Rectal smooth muscle tissue (tissue), 1 donor: Measurements from ENCODE around the gene TIMM50.
"Not testable (repeated sequence)": the region's sequence is repeated elsewhere in the genome, so short reads cannot be mapped to it uniquely, and the experiment has no call there.

Experiments
- H3K27ac ChIP-seq: one replicate; pipeline ENCODE4 v1.7.0; 2013; ENCODE audit warnings: low read depth, low read length, inconsistent platforms
- H3K27me3 ChIP-seq: one replicate; pipeline ENCODE4 v1.7.0; 2013; ENCODE audit warnings: low read length; ENCODE audit not compliant: control insufficient read depth, insufficient read depth
- H3K36me3 ChIP-seq: one replicate; pipeline ENCODE4 v1.7.0; 2013; ENCODE audit warnings: low read length; ENCODE audit not compliant: control insufficient read depth, insufficient read depth
- H3K4me1 ChIP-seq: one replicate; pipeline ENCODE4 v1.7.0; 2013; ENCODE audit warnings: low read length; ENCODE audit not compliant: control insufficient read depth, insufficient read depth
- H3K4me3 ChIP-seq: one replicate; pipeline ENCODE4 v1.7.0; 2013; ENCODE audit warnings: low read length
- H3K9ac ChIP-seq: one replicate; pipeline ENCODE4 v1.7.0; 2013; ENCODE audit warnings: low read length

Gene TIMM50

DNA sequence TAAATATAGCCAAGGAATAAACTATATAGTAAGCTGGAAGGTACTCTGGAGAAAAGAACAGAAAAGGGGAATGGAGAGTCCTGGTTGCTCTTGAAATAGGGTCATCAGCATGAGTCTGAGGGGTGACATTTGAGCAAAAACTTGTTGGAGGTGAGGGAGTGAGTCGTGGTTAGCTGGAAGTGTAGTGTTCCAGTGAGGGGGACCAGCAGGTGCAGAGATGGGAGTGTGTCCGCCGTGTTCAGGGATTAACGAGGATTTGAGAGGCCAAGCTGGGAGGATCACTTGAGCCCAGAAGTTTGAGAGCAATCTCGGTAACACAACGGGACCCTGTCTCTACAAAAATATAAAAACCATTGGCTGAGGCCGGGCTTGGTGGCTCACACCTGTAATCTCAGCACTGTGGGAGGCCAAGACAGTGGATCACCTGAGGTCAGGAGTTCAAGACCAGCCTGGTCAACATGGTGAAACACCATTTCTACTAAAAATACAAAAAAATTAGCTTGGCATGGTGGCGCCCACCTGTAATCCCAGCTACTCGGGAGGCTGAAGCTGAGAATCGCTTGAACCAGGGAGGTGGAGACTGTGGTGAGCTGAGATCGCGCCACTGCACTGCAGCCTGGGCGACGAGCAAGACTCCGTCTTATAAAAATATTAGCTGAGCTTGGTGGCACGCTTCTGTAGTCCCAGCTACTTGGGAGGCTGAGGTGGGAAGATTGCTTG is 34.1 kb upstream of the TIMM50 start:
- peak overlapping the region; percentile 98 for H3K9ac ChIP-seq
- H3K4me1 ChIP-seq = no peaks in the 10 kb centered on the region
- no peaks in the 10 kb centered on the region for H3K36me3 ChIP-seq
- no peak overlapping the region for H3K27ac ChIP-seq
- H3K4me3 ChIP-seq = peak overlapping the region; percentile 99
- H3K27me3 ChIP-seq = no peaks in the 10 kb centered on the region

DNA sequence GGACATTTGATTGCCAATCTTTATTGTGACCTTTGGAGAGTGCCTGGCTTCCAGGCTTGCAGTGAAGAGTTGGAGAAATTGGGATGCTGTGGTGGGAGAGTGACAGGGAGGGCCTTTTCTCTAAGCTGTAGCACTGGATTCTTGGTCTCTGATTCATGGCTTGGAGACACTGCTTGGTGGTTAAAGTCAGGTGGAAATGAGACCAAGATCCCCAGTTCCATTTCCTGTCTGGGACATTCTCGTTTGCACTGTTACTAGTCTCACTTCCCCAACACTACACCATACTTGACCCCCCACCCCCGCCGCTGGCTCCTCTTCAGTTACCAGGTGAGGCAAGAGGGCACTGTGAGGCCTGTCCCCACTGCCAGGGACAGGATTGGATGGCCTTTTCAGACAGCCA is 32.4 kb upstream of the TIMM50 start:
- Histone ChIP-seq H3K36me3 (peaks cover 3% of the 10 kb centered on the region), H3K4me3 (no peak overlapping the region), H3K4me1 (no peaks in the 10 kb centered on the region), H3K27ac (no peak overlapping the region), H3K9ac (no peak overlapping the region), H3K27me3 (no peaks in the 10 kb centered on the region)

DNA sequence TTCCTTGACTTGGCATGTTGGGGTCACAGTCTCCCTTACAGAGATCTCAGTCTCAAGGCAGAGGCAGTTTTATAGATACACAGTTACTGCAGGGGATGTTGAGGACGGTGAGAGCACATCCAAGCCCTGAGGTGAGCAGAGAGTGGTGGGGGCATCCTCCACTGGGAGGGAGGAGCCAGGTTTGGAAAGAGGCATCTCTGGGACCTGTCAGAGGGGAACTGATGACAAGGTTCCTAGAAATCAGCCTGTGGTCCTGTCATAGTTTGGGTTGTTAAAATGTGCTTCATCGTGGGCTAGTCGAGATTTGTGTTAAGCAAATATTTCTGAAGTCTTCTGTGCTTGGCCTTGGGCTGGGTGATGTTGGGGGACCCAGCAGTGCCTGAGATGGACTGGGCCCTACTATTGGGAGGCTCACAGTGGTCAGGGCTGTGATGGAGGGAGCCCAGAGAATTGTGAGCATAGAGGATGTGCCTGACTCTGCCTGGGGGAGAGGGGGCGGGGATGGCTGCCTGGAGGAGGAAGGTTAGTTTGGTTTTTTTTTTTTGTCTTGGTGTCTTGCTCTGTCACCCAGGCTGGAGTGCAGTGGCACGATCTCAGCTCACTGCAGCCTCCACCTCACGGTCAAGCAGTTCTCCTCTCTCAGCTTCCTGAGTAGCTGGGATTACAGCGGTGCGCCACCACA is 31.4 kb upstream of the TIMM50 start:
- H3K4me3 ChIP-seq = no peak overlapping the region
- H3K9ac ChIP-seq = no peak overlapping the region
- H3K27me3 ChIP-seq = no peaks in the 10 kb centered on the region
- H3K27ac ChIP-seq = no peak overlapping the region
- H3K4me1 ChIP-seq = no peaks in the 10 kb centered on the region
- peaks cover 4% of the 10 kb centered on the region for H3K36me3 ChIP-seq

DNA sequence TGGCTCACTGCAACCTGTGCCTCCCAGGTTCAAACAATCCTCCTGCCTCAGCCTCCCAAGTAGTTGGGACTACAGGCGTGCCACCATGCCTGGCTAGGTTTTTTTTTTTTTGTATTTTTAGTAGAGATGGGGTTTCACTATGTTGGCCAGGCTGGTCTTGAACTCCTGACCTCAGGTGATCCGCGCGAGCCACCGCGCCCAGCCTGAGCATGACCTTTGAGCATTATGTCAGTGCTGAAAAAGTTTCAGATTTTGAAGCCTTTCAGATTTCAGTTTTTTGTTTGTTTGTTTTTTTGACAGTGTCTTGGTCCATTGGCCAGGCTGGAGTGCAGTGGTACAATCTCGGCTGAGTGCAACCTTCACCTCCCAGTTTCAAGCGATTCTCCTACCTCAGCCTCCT is 29.4 kb upstream of the TIMM50 start:
- H3K9ac ChIP-seq, H3K4me1 ChIP-seq, H3K4me3 ChIP-seq, H3K36me3 ChIP-seq, H3K27me3 ChIP-seq, H3K27ac ChIP-seq: not testable (repeated sequence)

DNA sequence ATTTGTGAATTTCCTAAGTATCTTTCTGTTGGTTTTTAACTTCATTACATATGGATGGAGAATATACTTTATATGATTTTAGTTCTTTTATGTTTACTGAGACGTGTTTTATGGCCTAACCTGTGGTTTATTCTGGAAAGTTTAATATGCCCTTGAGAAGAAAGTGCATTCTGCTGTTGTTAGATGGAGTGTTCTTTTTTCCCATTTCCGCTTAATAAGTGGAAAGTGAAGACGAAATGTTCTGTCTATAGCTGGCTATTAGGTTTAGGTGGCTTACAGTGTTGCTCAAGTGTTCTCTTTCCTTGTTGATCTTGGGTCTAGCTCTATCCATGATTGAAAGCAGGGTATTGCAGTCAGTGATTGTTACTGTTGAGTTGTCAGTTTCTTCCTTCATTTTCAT is 17.2 kb upstream of the TIMM50 start:
- H3K27me3 ChIP-seq = no peaks in the 10 kb centered on the region
- H3K4me3 ChIP-seq = no peak overlapping the region
- peaks cover 56% of the 10 kb centered on the region for H3K36me3 ChIP-seq
- no peak overlapping the region for H3K27ac ChIP-seq
- H3K4me1 ChIP-seq = no peaks in the 10 kb centered on the region
- no peak overlapping the region for H3K9ac ChIP-seq

DNA sequence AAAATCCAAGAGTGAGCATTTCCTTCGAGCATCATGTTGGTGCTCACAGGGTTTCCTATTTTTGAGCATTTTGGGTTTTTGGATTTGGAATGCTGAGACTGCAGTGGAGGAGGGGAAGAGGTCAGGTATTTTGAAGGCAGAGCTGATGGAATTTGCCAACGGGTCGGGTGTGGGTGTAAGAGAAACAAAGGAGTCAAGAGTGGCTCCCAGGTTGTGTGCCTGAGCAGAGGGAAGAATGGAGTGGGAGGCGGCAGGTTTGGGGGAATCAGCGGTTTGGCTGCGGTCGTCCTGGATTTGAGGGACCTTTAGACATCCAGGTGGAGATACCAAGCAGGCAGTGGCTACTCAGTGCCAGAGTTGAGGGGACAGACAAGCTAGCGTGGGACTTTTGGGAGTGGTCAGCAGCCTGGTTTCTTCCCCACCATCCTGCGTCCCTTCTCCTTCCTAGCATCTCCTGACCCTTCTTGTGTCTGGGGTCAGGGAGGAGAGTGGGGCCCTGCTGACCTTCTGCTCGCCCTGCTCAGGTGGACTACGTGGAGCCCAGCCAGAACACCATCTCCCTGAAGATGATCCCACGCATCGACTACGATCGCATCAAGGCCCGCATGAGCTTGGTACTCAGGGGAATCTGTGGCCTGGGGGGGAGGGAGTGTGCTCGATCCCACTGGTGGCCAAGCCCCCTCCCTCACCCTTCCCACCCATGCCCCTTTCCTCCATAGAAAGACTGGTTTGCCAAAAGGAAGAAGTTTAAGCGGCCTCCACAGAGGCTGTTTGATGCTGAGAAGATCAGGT is 14.5 kb upstream of the TIMM50 start:
- no peaks in the 10 kb centered on the region for H3K4me1 ChIP-seq
- no peak overlapping the region for H3K27ac ChIP-seq
- no peaks in the 10 kb centered on the region for H3K27me3 ChIP-seq
- no peak overlapping the region for H3K9ac ChIP-seq
- H3K36me3 ChIP-seq = peaks cover 61% of the 10 kb centered on the region
- no peak overlapping the region for H3K4me3 ChIP-seq

DNA sequence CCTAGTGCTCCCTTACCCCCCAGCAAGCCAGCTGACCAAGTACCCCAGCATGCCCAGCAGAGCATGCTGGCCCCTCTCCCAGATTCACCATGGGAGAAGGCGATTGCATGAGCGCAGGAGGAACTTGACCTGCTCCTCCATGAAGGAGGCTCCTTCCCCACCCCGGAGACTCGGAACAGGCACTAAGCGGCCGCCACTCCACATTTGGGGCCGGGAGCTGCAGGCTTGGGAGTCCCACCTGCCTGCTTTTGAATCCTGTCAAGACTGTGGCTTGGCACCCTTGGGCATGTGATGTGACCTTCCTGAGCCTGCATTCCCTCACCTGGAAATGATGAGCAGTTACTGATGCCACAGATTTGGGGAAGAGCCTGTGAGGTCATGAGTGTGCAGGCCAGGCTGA is 12.7 kb upstream of the TIMM50 start:
- Histone ChIP-seq H3K9ac (no peak overlapping the region), H3K36me3 (peaks cover 76% of the 10 kb centered on the region), H3K4me3 (no peak overlapping the region), H3K27me3 (no peaks in the 10 kb centered on the region), H3K4me1 (no peaks in the 10 kb centered on the region), H3K27ac (no peak overlapping the region)

DNA sequence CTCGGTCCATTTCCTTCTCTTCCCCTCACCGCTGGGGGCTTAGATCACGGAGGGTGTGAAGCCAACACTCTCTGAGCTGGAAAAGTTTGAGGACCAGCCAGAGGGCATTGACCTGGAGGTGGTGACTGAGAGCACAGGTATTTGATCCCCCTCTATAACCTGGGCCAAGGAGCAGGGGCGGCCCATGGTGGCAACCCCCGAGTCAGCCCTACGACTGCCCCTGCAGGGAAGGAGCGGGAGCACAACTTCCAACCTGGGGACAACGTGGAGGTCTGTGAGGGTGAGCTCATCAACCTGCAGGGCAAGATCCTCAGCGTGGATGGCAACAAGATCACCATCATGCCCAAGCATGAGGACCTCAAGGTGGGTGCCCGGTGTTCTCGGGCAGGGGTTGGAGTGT is 11.6 kb upstream of the TIMM50 start:
- H3K27ac ChIP-seq = no peak overlapping the region
- H3K4me1 ChIP-seq = no peaks in the 10 kb centered on the region
- no peak overlapping the region for H3K9ac ChIP-seq
- no peaks in the 10 kb centered on the region for H3K27me3 ChIP-seq
- H3K36me3 ChIP-seq = peaks cover 86% of the 10 kb centered on the region
- H3K4me3 ChIP-seq = no peak overlapping the region

DNA sequence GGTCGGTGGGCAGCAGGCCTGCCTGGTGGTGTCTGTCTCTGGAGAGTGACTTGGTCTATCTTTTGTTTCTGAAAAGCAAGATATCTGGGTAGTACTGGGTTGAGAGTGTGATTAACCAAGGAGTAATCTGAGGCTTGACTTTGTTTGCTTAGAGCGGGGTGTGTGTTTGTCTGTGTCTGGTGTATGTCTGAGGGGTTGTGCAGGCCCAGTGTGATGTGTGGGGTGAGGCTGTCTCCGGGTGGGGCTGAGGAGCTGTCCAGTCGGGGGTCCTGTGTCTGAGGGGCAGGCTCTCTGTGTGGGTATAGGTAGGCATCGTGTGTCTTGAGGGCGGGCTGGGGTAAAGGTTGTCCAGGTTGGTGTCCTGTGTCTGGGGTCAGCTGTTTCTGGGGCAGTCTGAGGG is 11.1 kb upstream of the TIMM50 start:
- no peak overlapping the region for H3K9ac ChIP-seq
- no peaks in the 10 kb centered on the region for H3K27me3 ChIP-seq
- H3K27ac ChIP-seq = no peak overlapping the region
- peaks cover 90% of the 10 kb centered on the region for H3K36me3 ChIP-seq
- no peaks in the 10 kb centered on the region for H3K4me1 ChIP-seq
- H3K4me3 ChIP-seq = no peak overlapping the region

DNA sequence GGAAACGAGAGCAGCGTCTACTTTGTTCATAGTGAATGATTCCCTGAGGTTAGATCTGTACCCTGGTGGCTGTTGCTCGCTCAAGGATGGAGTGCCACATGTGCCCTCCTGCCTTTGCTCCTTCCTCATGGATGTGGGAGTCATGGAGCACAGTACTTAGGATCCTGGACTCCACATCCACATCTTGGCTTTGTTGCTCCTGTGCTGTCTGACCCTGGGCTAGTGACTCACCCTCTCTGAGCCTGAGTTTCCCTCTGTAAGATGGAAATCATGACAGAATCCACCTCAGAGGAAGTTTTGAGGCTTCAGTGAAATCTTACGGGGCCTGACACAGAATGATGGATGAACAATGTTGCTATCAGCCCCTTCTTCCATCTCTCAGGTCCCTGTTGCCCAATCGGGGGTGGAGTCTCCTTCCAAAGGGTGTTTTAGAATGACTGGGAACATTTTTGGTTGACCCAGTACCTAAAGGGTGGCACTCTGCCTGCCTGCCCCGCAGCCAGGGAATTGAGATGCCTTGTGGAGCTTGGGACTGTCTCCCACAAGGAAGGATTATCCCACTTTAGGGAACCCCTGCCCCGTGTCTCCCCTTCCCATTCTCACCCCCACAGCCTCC is 9.8 kb upstream of the TIMM50 start:
- Histone ChIP-seq H3K27me3 (no peaks in the 10 kb centered on the region), H3K4me3 (no peak overlapping the region), H3K9ac (no peak overlapping the region), H3K36me3 (peaks cover 89% of the 10 kb centered on the region), H3K27ac (no peak overlapping the region), H3K4me1 (no peaks in the 10 kb centered on the region)

DNA sequence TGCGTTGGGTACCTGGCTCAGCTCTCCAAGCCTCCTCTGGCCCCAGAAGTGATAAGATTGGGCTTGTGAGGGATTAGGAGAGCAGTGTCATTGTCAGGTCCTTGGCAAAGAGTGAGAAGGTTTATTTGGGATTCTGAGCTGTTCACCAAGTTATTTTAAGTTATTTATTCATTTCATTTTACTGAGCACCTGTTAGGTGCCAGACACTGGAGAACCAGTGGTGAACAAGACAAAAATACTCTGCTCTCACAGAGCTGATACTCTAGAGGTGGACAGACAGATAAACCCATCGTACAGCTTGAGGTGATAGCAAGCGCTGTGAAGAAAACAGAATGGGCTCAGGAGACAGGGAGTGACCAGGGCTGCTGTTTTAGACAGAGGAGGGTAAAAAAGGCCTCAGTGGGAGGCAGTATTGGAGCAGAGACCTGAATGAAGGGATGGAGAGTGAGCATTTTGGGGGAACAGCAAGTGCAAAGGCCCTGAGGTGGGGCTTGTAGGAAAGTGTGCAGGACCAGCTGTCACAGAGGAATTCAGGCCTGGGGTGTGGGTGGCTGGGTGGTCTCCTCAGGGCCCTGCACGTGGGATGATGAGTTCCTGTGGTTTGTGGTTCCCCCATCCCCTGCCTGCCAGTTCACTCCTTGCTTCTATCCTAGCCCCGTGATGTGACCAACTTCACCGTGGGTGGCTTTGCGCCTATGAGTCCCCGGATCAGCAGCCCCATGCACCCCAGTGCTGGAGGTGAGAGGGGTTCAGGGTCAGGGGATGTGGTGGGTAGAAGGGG is 8.7 kb upstream of the TIMM50 start:
- peaks cover 85% of the 10 kb centered on the region for H3K36me3 ChIP-seq
- no peaks in the 10 kb centered on the region for H3K27me3 ChIP-seq
- H3K27ac ChIP-seq = no peak overlapping the region
- H3K4me1 ChIP-seq = no peaks in the 10 kb centered on the region
- no peak overlapping the region for H3K4me3 ChIP-seq
- H3K9ac ChIP-seq = no peak overlapping the region
